Type B pancreatic cell (in vitro differentiated cells): ENCODE results near the gene RPL39L. TPM values are rescaled to one million over a fixed set of nuclear protein-coding genes. Genes with fewer than 3 reads are reported as not detected.

ENCODE experiments used
- DNase-seq: peaks from one replicate; pipeline ENCODE4 v3.0.0; 2021; ENCODE audit warnings: mixed read lengths; ENCODE audit not compliant: unreplicated experiment; ENCODE audit errors: extremely low spot score
- H3K27ac Mint-ChIP-seq: 2 replicates; pipeline ENCODE4 v1.8.0; 2021; ENCODE audit warnings: mild to moderate bottlenecking, mixed read lengths
- H3K27me3 Mint-ChIP-seq: 2 replicates; pipeline ENCODE4 v1.8.0; 2021; ENCODE audit warnings: mixed read lengths
- H3K36me3 Mint-ChIP-seq: 2 replicates; pipeline ENCODE4 v1.8.0; 2021; ENCODE audit warnings: mixed read lengths
- H3K4me1 Mint-ChIP-seq: one replicate; pipeline ENCODE4 v1.8.0; 2021; ENCODE audit warnings: mixed read lengths; ENCODE audit not compliant: unreplicated experiment
- H3K4me3 Mint-ChIP-seq: 2 replicates; pipeline ENCODE4 v1.8.0; 2021; ENCODE audit warnings: mild to moderate bottlenecking, mixed read lengths
- H3K9me3 Mint-ChIP-seq: 2 replicates; pipeline ENCODE4 v1.8.0; 2021; ENCODE audit warnings: mixed read lengths
- CTCF ChIP-seq: fragments of 200-600 bp; sonication (generic); conservative IDR thresholded peaks from 2 replicates; pipeline ENCODE4 v1.5.0; 2021; ENCODE audit warnings: antibody characterized with exemption, mild to moderate bottlenecking
- total RNA-seq: library from RNA; stranded (reverse); gene quantifications from 2 replicates; pipeline ENCODE4 v1.2.1, GENCODE V29; 2021; ENCODE audit warnings: low replicate concordance

The RPL39L gene
- total RNA-seq, 1 donor from 2014 or later, result 14.9 TPM

GRCh38 chr3:187150186-187150585 is 10.9 kb upstream of the RPL39L start:
- Mint-ChIP-seq H3K36me3 (no peaks in the 10 kb centered on the region), H3K27ac (no peak overlapping the region)

GRCh38 chr3:187146389-187146788 is 7.1 kb upstream of the RPL39L start:
- Mint-ChIP-seq H3K4me3 (no peak overlapping the region), H3K9me3 (peaks cover 15% of the 10 kb centered on the region), H3K36me3 (peaks cover 4% of the 10 kb centered on the region), H3K27ac (no peak overlapping the region), H3K27me3 (peaks cover 7% of the 10 kb centered on the region), H3K4me1 (no peaks in the 10 kb centered on the region)
- no peak for DNase-seq
- no peak for TF ChIP-seq CTCF

More at GRCh38 chr3:187150186-187150585, 10.9 kb upstream of the RPL39L start:
- TF ChIP-seq CTCF, result no peak
- no peaks in the 10 kb centered on the region for H3K4me1 Mint-ChIP-seq
- H3K9me3 Mint-ChIP-seq, result peaks cover 7% of the 10 kb centered on the region
- H3K4me3 Mint-ChIP-seq, result no peak overlapping the region
- no peak for DNase-seq
- peaks cover 28% of the 10 kb centered on the region for H3K27me3 Mint-ChIP-seq

GRCh38 chr3:187145149-187145895 is 6.0 kb upstream of the RPL39L start:
- H3K27me3 Mint-ChIP-seq, result peaks cover 4% of the 10 kb centered on the region
- peaks cover 15% of the 10 kb centered on the region for H3K9me3 Mint-ChIP-seq
- H3K4me3 Mint-ChIP-seq, result no peak overlapping the region
- no peaks in the 10 kb centered on the region for H3K4me1 Mint-ChIP-seq
- no peak overlapping the region for H3K27ac Mint-ChIP-seq
- peaks cover 4% of the 10 kb centered on the region for H3K36me3 Mint-ChIP-seq
- DNase-seq, result no peak
- TF ChIP-seq CTCF, result no peak

GRCh38 chr3:187139895-187140253 is 578 bp upstream of the RPL39L start:
- Mint-ChIP-seq H3K36me3 (peaks cover 21% of the 10 kb centered on the region), H3K27ac (peak overlapping the region; percentile 90), H3K27me3 (peaks cover 4% of the 10 kb centered on the region), H3K4me3 (peak overlapping the region; percentile 94), H3K4me1 (no peaks in the 10 kb centered on the region), H3K9me3 (peaks cover 12% of the 10 kb centered on the region)
- no peak for DNase-seq
- no peak for TF ChIP-seq CTCF

GRCh38 chr3:187136936-187137335 is 2.4 kb downstream of the RPL39L start:
- Mint-ChIP-seq H3K4me3 (no peak overlapping the region), H3K27ac (no peak overlapping the region), H3K9me3 (peaks cover 4% of the 10 kb centered on the region), H3K4me1 (no peaks in the 10 kb centered on the region), H3K36me3 (peaks cover 33% of the 10 kb centered on the region), H3K27me3 (peaks cover 2% of the 10 kb centered on the region)
- no peak for TF ChIP-seq CTCF
- no peak for DNase-seq
